Ureter (tissue), 1 donor: ENCODE data around the gene KCNE4. TPM values are rescaled to one million over a fixed set of nuclear protein-coding genes. Genes with fewer than 3 reads are reported as not detected.

Experiments
- total RNA-seq: library from RNA; stranded (reverse); gene quantifications from one replicate; pipeline ENCODE4 v1.2.4, GENCODE V29; 2023
- donor health status: DM: yes; HTN: yes; CAD: no.

KCNE4 gene
- total RNA-seq, 1 donor from 2014 or later, result 9.1 TPM

Other genes with a start within 250 kb of the KCNE4 start
- gene ACSL3, start 191.2 kb upstream of the KCNE4 start, total RNA-seq, result 124 TPM